HG03460 (cell line): ENCODE data around the gene CTNNB1.

Source experiments
- ATAC-seq: cut with Tn5 transposase; IDR thresholded peaks from one replicate; pipeline ENCODE4 v1.9.1; 2021; ENCODE audit not compliant: unreplicated experiment

CTNNB1 gene

DNA sequence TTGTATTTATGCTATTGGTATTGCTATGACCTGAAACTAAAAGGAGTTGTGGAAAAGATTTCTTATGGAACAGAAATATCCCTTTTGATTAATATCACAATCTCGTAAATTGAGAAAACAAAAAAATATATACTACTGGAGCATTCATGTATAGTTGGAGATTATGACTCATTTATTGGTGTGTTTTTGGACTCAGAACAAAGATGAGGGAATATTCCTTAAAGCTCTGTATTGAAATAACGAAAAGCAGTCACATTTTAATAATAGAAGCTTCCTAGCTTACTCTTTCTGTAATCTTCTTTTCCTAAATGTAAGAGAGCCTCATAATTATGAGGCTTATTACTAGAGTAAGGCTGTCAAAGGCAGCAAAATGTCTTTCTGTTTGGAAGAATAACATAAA lies 14.3 kb downstream of the CTNNB1 start:
- ATAC-seq = no peak

DNA sequence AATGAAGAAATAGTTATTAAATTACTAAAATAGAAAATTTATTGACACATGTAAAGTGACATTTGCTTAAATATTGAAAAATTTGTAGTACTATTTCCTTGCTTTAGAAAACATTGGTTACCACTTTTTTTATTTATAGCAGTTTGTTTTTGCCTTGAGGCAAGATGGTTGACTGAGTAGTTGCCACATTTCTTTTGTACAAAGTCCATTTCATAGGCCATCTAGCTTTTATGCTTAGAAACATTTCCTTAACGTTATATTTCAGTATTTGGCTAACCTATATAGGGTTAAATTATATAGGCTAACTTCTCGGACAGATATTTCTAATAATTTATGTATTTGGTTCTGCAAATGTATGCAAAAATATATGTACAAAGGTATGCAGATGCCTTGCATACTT lies 17.1 kb downstream of the CTNNB1 start:
- no peak for ATAC-seq

DNA sequence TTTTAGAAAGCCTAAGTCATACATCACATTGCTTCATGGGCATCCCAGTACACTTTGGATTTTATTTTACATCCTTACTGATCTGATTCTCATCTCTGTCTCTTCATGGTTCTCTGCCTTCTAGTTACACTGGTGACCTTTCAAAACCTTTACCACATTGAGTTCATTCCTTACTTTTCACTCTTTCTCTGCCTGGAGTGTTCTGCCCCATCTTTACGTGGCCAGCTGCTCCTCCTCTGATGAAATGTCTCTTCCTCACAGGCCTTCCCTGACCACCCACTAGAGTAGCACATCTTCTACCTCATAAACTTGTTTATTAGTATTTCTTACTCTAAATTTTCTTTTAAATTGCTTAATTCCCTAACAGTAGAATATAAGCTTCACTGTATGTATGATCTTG lies 17.7 kb downstream of the CTNNB1 start:
- no peak for ATAC-seq

- no peak for ATAC-seq
Measured at GRCh38 chr3:41219424-41219823, 20.1 kb downstream of the CTNNB1 start.

- ATAC-seq = no peak
Measured at GRCh38 chr3:41220906-41221677, 21.8 kb downstream of the CTNNB1 start.

DNA sequence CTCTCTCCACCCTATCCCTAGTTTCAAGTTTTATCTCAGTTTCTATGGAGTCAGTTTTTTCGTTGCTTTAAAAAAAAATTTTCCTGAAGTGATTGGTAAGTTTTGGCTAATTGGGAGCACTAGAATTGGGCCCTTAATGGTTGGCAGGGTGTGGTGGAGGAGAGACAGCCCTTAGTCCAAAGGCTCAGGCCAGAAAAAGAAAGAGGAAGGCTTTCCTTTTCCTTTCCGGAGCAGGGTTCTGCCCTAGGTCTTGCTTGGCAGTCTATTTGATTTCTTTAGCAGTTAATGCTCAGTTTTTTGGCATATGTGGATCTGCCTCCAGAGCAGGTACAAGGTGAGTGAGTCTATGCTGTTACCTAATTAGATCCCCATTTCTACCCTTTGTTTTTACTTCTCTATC lies 22.7 kb downstream of the CTNNB1 start:
- ATAC-seq = no peak

DNA sequence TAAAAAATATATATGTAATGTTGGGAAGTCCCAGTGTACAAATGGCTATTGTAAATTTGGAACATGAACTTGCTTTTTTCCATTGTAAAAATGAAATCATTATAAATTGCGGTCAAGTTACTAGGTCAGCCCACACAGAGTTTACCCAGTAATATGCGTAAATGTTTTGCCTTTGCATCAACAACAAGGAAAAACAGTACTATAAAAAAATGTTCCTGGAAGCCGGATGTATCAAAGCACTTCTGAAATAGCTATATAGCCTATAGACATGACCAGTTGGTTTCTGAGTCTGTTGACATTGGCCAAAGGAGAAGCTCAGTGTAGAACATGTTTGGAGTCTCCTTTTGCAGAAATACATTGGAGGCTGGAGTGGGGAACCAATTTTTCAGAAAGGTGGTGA lies 23.2 kb downstream of the CTNNB1 start:
- ATAC-seq = no peak

DNA sequence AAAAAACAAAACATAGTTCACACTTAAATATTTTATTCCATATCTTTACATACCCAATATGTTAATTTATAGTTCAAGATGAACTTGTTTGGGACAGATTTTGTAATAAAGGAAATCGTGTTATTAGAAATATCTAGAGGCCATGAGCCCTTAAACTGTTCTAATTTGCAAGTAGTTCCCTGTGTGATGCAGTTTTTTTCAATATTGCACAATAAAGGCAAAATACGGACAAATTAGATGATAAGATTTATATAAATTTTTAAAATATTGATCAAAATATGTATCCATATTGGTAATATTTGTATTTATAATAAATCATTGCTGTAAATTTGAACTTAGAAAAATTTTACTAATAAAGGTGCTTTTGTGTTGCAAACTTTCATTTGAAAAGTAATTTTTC lies 23.8 kb downstream of the CTNNB1 start:
- ATAC-seq = no peak

GRCh38 chr3:41223691-41224090 lies 24.4 kb downstream of the CTNNB1 start:
- no peak for ATAC-seq

GRCh38 chr3:41224120-41224806 lies 25.0 kb downstream of the CTNNB1 start:
- ATAC-seq = no peak

GRCh38 chr3:41234823-41235721 lies 35.8 kb downstream of the CTNNB1 start:
- no peak for ATAC-seq

GRCh38 chr3:41236228-41236627 lies 36.9 kb downstream of the CTNNB1 start:
- ATAC-seq = no peak

- no peak for ATAC-seq
Measured at GRCh38 chr3:41237907-41238306, 38.6 kb downstream of the CTNNB1 start.

GRCh38 chr3:41239587-41239986 lies 40.3 kb downstream of the CTNNB1 start:
- ATAC-seq = no peak

DNA sequence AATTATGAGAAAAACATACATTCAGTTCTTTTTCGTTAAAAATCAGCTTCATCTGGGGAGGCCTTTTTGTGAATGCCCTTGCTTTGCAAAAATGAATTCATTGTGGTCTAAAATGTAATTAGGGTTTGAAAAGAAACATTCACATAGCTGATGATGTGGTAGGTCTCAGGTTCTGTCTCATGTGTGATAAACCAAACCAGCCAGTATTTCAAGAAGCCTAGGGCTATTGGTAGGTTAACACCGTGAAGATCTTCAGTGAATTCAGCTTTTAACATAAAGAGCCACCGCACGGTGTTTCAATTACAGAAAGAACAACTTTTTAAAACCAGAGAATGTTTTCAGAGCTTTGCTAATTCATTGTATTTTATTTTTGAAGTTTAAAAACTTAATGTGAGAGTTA lies 41.9 kb downstream of the CTNNB1 start:
- no peak for ATAC-seq

DNA sequence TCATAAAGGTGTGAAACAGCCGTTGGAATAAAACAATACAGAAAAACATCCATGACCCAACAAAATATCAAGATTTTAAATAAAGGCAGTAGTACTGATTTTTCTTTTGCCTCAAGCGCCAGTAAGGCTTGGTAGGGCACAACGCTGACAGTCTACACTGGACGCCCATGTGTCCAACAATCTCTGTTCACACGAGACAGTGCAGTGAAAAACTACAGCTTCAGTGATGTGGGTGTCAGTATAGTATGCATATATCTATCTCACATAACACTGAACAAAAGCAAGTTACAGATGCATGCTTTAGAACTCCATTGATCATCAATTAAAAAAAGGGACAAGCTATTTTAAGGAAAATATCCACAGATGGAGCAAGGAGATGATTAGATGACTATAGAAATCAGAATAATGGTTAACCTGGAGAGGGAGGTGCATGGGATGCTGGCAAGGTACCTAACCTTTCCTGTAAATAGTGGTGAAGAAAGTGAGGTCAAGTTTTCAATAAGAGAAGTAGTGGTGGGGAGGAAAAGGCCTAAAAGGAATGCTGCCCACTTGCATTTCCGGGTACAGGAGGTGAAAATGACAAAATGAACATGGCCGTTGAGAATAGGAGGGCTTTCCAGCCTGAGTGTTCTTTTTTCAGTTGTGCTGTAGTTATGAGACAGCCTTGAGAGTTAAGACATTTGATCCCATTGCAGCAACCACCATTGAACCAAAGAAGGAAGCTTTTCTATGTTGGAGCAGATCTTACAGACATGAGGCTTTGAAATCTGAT lies 42.7 kb downstream of the CTNNB1 start:
- ATAC-seq = no peak

- ATAC-seq = no peak
Measured at GRCh38 chr3:41243183-41243582, 43.9 kb downstream of the CTNNB1 start.

GRCh38 chr3:41244620-41245336 lies 45.5 kb downstream of the CTNNB1 start:
- ATAC-seq = no peak

GRCh38 chr3:41247055-41248004 lies 48.0 kb downstream of the CTNNB1 start:
- no peak for ATAC-seq
